GM18507 (cell line): Measurements from ENCODE around the gene KRTAP10-12.
"Not testable (repeated sequence)": the region's sequence is repeated elsewhere in the genome, so short reads cannot be mapped to it uniquely, and the experiment has no call there.

Source experiments
- DNase-seq: peaks from one replicate; pipeline ENCODE4 v3.0.0; 2011; ENCODE audit warnings: low read depth; ENCODE audit not compliant: insufficient read length; ENCODE audit errors: extremely low spot score
- FAIRE-seq: peaks from 2 replicates; lab custom pipeline; 2011; peaks lifted over from hg19 to GRCh38; lab: Jason Lieb, UNC

The KRTAP10-12 gene

GRCh38 chr21:44697172-44697810 is at the start of gene KRTAP10-12:
KRTAP10-12 (plus strand) TSS chr21:44697172; CDS start chr21:44697202, 30 bp downstream.
- not testable (repeated sequence) for DNase-seq, FAIRE-seq

GRCh38 chr21:44647222-44647552 is 49.8 kb upstream of the KRTAP10-12 start:
- no peak for DNase-seq
- FAIRE-seq = no peak

- DNase-seq (no peak), FAIRE-seq (no peak)
Measured at GRCh38 chr21:44648557-44649311, 48.2 kb upstream of the KRTAP10-12 start.

GRCh38 chr21:44649521-44650100 is 47.4 kb upstream of the KRTAP10-12 start:
- DNase-seq (no peak), FAIRE-seq (no peak)

- DNase-seq (no peak), FAIRE-seq (no peak)
Measured at GRCh38 chr21:44650265-44650972, 46.6 kb upstream of the KRTAP10-12 start.

GRCh38 chr21:44650973-44651675 is 45.8 kb upstream of the KRTAP10-12 start:
- FAIRE-seq (no peak), DNase-seq (no peak)

- DNase-seq (no peak), FAIRE-seq (no peak)
Measured at GRCh38 chr21:44653123-44653522, 43.8 kb upstream of the KRTAP10-12 start.

- no peak for DNase-seq
- FAIRE-seq = no peak
Measured at GRCh38 chr21:44653656-44654575, 43.1 kb upstream of the KRTAP10-12 start.

GRCh38 chr21:44654576-44655175 is 42.3 kb upstream of the KRTAP10-12 start, which contains the start of gene KRTAP12-4:
KRTAP12-4 (minus strand) TSS chr21:44654659; CDS start chr21:44654614, 45 bp downstream.
- no peak for DNase-seq
- no peak for FAIRE-seq

- DNase-seq (no peak), FAIRE-seq (no peak)
Measured at GRCh38 chr21:44656868-44657267, 40.1 kb upstream of the KRTAP10-12 start.

- DNase-seq = no peak
- FAIRE-seq = no peak
Measured at GRCh38 chr21:44657635-44658540, 39.1 kb upstream of the KRTAP10-12 start, which contains the start of gene KRTAP12-3. KRTAP12-3 (plus strand) TSS chr21:44657932; CDS start chr21:44657980, 48 bp downstream.

GRCh38 chr21:44658541-44658910 is 38.4 kb upstream of the KRTAP10-12 start:
- no peak for FAIRE-seq
- DNase-seq = no peak

GRCh38 chr21:44658913-44659595 is 37.9 kb upstream of the KRTAP10-12 start:
- no peak for FAIRE-seq
- no peak for DNase-seq

GRCh38 chr21:44661567-44661966 is 35.4 kb upstream of the KRTAP10-12 start:
- not testable (repeated sequence) for DNase-seq, FAIRE-seq

- FAIRE-seq (no peak), DNase-seq (no peak)
Measured at GRCh38 chr21:44664691-44665090, 32.3 kb upstream of the KRTAP10-12 start.
